HFF-Myc (cell line): ENCODE data around the gene UBE2O.

Experiments
- DNase-seq: peaks from one replicate; pipeline ENCODE4 v3.0.0-alpha.2; 2011; ENCODE audit warnings: low read depth; ENCODE audit errors: extremely low read depth
- H3K4me3 ChIP-seq: replicated peaks from 2 replicates; pipeline ENCODE4 v1.5.1; 2011; ENCODE audit warnings: low read depth, mild to moderate bottlenecking, control low read depth, low read length
- CTCF ChIP-seq: IDR thresholded peaks from 2 replicates; pipeline ENCODE4 v1.5.1; 2012; ENCODE audit warnings: mild to moderate bottlenecking, low read depth, low read length, control low read depth; ENCODE audit errors: missing control alignments

The UBE2O gene

GRCh38 chr17:76345377-76345974 is 107.5 kb downstream of the UBE2O start:
- H3K4me3 ChIP-seq = no peak overlapping the region
- no peak for DNase-seq
- TF ChIP-seq CTCF = no peak

- no peak for DNase-seq
- H3K4me3 ChIP-seq = no peak overlapping the region
- no peak for TF ChIP-seq CTCF
Measured at GRCh38 chr17:76343106-76343505, 109.8 kb downstream of the UBE2O start.

- TF ChIP-seq CTCF = no peak
- DNase-seq = no peak
- no peak overlapping the region for H3K4me3 ChIP-seq
Measured at GRCh38 chr17:76341301-76341700, 111.7 kb downstream of the UBE2O start.
